ENCODE data around the gene NDRG3.

NDRG3 gene

DNA sequence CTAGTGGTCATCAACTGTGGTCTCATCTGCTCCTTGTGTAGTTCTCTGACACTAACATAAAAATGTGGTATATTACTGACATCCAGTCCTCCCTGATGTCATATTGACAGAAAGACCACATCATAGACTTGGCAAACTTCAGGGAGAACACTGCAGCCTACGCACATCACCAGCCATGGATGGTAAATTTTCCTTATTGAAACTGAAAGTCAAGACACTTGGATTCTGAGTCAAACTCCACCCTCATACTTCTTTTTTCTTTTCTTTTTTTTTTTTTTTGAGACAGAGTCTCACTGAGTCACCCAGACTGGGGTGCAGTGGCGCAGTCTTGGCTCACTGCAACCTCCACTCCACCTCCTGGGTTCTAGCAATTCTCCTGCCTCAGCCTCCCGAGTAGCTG, 25.4 kb downstream of the NDRG3 start:
- DNase-seq (ENCODE audit: low spot score): no peak
- Histone ChIP-seq H3K4me3 (ENCODE audit: low read length in 2 of 2) (no peak overlapping the region), H3K4me2 (ENCODE audit: insufficient read depth, low read length, poor library complexity, severe bottlenecking) (no peak overlapping the region), H3K27me3 (ENCODE audit: control insufficient read depth in 3 of 3, insufficient read depth in 3 of 3, low read depth in 1 of 3, low read length in 3 of 3) (no peaks in the 10 kb centered on the region), H3K4me1 (ENCODE audit: control insufficient read depth in 2 of 2, insufficient read depth in 1 of 2, low read depth in 1 of 2, low read length in 2 of 2) (no peaks in the 10 kb centered on the region), H3K9ac (ENCODE audit: low read depth, low read length, poor library complexity) (no peak overlapping the region), H3K79me1 (ENCODE audit: low read depth, low read length) (no peaks in the 10 kb centered on the region), H4K8ac (ENCODE audit: low read depth, low read length) (no peak overlapping the region), H3K27ac (replicated peaks; ENCODE audit: low read length) (no peak overlapping the region), H2BK120ac (ENCODE audit: low read depth, low read length) (no peak overlapping the region), H4K91ac (ENCODE audit: low read depth, low read length, poor library complexity) (no peak overlapping the region), H2BK15ac (ENCODE audit: low read length) (no peak overlapping the region), H3K18ac (ENCODE audit: low read length) (no peak overlapping the region), H2BK5ac (ENCODE audit: low read length) (no peak overlapping the region), H2AFZ (ENCODE audit: low read length) (no peak overlapping the region), H3K9me3 (replicated peaks in 1 of 2; ENCODE audit: control insufficient read depth in 2 of 2, insufficient read depth in 1 of 2, low read depth in 1 of 2, low read length in 2 of 2) (no peaks in the 10 kb centered on the region), H2AK5ac (ENCODE audit: low read depth, low read length) (no peak overlapping the region), H3K23ac (ENCODE audit: low read depth, low read length, poor library complexity) (no peak overlapping the region), H2BK12ac (ENCODE audit: low read length) (no peak overlapping the region), H3K36me3 (replicated peaks in 1 of 2; ENCODE audit: control insufficient read depth in 2 of 2, insufficient read depth in 2 of 2, low read length in 2 of 2) (peaks cover 0 to 8% of the 10 kb centered on the region in 2 donors), H3K4ac (ENCODE audit: low read length) (no peak overlapping the region), H3K14ac (ENCODE audit: low read length) (no peak overlapping the region)
- no CpG with 5 or more reads among the region's 3 CpGs for WGBS, 2 donors (ENCODE audit: extremely low coverage in 2 of 2, insufficient read length in 2 of 2, insufficient replicate concordance in 1 of 2)

DNA sequence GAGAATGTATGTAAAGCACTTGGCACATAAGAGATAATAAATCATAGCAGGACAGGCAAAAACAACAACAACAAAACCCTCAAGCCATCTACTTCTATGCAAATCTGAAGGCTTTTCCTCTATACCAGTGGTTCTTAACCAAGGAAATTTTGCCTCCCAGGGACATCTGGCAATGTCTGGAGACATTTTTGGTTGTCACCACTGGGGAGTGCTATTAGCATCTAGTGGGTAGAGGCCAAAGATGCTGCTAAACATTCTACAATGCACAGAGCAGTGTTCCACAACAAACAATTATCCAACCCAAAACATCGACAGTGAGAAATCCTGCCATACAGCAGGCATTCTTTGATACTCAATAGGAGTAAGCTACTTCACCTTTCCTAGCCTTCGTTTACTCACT, 28.2 kb downstream of the NDRG3 start:
- Histone ChIP-seq H3K18ac (ENCODE audit: low read length) (no peak overlapping the region), H3K4me2 (ENCODE audit: insufficient read depth, low read length, poor library complexity, severe bottlenecking) (no peak overlapping the region), H4K91ac (ENCODE audit: low read depth, low read length, poor library complexity) (no peak overlapping the region), H3K4ac (ENCODE audit: low read length) (no peak overlapping the region), H3K14ac (ENCODE audit: low read length) (no peak overlapping the region), H3K27me3 (ENCODE audit: control insufficient read depth in 3 of 3, insufficient read depth in 3 of 3, low read depth in 1 of 3, low read length in 3 of 3) (no peaks in the 10 kb centered on the region), H2AFZ (ENCODE audit: low read length) (no peak overlapping the region), H3K4me3 (ENCODE audit: low read length in 2 of 2) (no peak overlapping the region), H3K79me1 (ENCODE audit: low read depth, low read length) (no peaks in the 10 kb centered on the region), H3K23ac (ENCODE audit: low read depth, low read length, poor library complexity) (no peak overlapping the region), H2BK15ac (ENCODE audit: low read length) (no peak overlapping the region), H2AK5ac (ENCODE audit: low read depth, low read length) (no peak overlapping the region), H3K9ac (ENCODE audit: low read depth, low read length, poor library complexity) (no peak overlapping the region), H3K27ac (replicated peaks; ENCODE audit: low read length) (no peak overlapping the region), H2BK5ac (ENCODE audit: low read length) (no peak overlapping the region), H2BK120ac (ENCODE audit: low read depth, low read length) (no peak overlapping the region), H3K9me3 (replicated peaks in 1 of 2; ENCODE audit: control insufficient read depth in 2 of 2, insufficient read depth in 1 of 2, low read depth in 1 of 2, low read length in 2 of 2) (no peaks in the 10 kb centered on the region), H4K8ac (ENCODE audit: low read depth, low read length) (no peak overlapping the region), H3K36me3 (replicated peaks in 1 of 2; ENCODE audit: control insufficient read depth in 2 of 2, insufficient read depth in 2 of 2, low read length in 2 of 2) (peaks cover 0 to 8% of the 10 kb centered on the region in 2 donors), H2BK12ac (ENCODE audit: low read length) (no peak overlapping the region), H3K4me1 (ENCODE audit: control insufficient read depth in 2 of 2, insufficient read depth in 1 of 2, low read depth in 1 of 2, low read length in 2 of 2) (no peaks in the 10 kb centered on the region)
- no CpG with 5 or more reads among the region's 2 CpGs for WGBS, 2 donors (ENCODE audit: extremely low coverage in 2 of 2, insufficient read length in 2 of 2, insufficient replicate concordance in 1 of 2)
- no peak for DNase-seq (ENCODE audit: low spot score)

DNA sequence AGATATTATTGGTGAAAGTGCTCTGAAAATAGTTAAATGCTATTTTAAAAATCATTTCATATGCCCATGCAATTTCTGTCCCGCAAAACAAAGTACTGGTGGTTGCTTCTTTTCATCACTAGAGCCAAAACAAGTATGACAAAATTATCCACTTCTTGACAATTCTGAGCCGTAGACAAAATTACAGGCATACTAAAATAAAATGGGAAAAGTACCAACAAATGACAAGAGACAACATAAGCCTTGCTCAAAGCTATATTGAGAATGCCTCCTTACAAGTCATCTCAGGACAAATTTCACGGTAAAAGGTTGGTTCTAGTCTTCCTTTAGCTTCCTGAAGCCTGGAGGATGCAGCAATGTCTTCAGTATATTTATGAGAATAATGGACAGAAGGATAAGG, 28.9 kb downstream of the NDRG3 start:
- Histone ChIP-seq H4K8ac (ENCODE audit: low read depth, low read length) (no peak overlapping the region), H2AK5ac (ENCODE audit: low read depth, low read length) (no peak overlapping the region), H2BK12ac (ENCODE audit: low read length) (no peak overlapping the region), H3K14ac (ENCODE audit: low read length) (no peak overlapping the region), H3K9ac (ENCODE audit: low read depth, low read length, poor library complexity) (no peak overlapping the region), H3K4ac (ENCODE audit: low read length) (no peak overlapping the region), H3K4me3 (ENCODE audit: low read length in 2 of 2) (no peak overlapping the region), H4K91ac (ENCODE audit: low read depth, low read length, poor library complexity) (no peak overlapping the region), H2AFZ (ENCODE audit: low read length) (no peak overlapping the region), H2BK5ac (ENCODE audit: low read length) (no peak overlapping the region), H2BK120ac (ENCODE audit: low read depth, low read length) (no peak overlapping the region), H3K36me3 (replicated peaks in 1 of 2; ENCODE audit: control insufficient read depth in 2 of 2, insufficient read depth in 2 of 2, low read length in 2 of 2) (peaks cover 0 to 8% of the 10 kb centered on the region in 2 donors), H3K27me3 (ENCODE audit: control insufficient read depth in 3 of 3, insufficient read depth in 3 of 3, low read depth in 1 of 3, low read length in 3 of 3) (no peaks in the 10 kb centered on the region), H3K27ac (replicated peaks; ENCODE audit: low read length) (no peak overlapping the region), H3K23ac (ENCODE audit: low read depth, low read length, poor library complexity) (no peak overlapping the region), H3K18ac (ENCODE audit: low read length) (no peak overlapping the region), H3K4me2 (ENCODE audit: insufficient read depth, low read length, poor library complexity, severe bottlenecking) (no peak overlapping the region), H3K4me1 (ENCODE audit: control insufficient read depth in 2 of 2, insufficient read depth in 1 of 2, low read depth in 1 of 2, low read length in 2 of 2) (no peaks in the 10 kb centered on the region), H2BK15ac (ENCODE audit: low read length) (no peak overlapping the region), H3K9me3 (replicated peaks in 1 of 2; ENCODE audit: control insufficient read depth in 2 of 2, insufficient read depth in 1 of 2, low read depth in 1 of 2, low read length in 2 of 2) (no peaks in the 10 kb centered on the region), H3K79me1 (ENCODE audit: low read depth, low read length) (no peaks in the 10 kb centered on the region)
- no peak for DNase-seq (ENCODE audit: low spot score)
- no CpG with 5 or more reads among the region's 3 CpGs for WGBS, 2 donors (ENCODE audit: extremely low coverage in 2 of 2, insufficient read length in 2 of 2, insufficient replicate concordance in 1 of 2)

DNA sequence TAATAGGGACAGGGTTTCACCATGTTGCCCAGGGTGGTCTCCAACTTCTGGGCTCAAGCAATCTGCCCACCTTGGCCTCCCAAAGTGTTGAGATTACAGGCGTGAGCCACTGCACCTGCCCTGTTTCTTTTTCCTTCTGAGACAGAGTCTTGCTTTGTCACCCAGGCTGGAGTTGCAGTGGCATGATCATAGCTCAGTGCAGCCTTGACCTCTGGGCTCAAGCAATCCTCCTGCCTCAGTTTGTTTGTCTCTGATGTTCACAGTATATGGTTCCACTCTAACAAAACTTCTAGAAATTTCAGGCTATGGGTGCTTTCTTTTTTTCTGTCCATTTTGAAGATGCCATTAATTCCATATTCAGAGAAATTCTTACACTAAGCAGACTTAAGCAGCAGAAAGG, 33.1 kb downstream of the NDRG3 start:
- H3K4me2 ChIP-seq (ENCODE audit: insufficient read depth, low read length, poor library complexity, severe bottlenecking): no peak overlapping the region
- H3K14ac ChIP-seq (ENCODE audit: low read length): no peak overlapping the region
- H2AFZ ChIP-seq (ENCODE audit: low read length): no peak overlapping the region
- no peak overlapping the region for H2AK5ac ChIP-seq (ENCODE audit: low read depth, low read length)
- no peak overlapping the region for H2BK15ac ChIP-seq (ENCODE audit: low read length)
- no peaks in the 10 kb centered on the region for H3K27me3 ChIP-seq (ENCODE audit: control insufficient read depth in 3 of 3, insufficient read depth in 3 of 3, low read depth in 1 of 3, low read length in 3 of 3)
- H4K91ac ChIP-seq (ENCODE audit: low read depth, low read length, poor library complexity): no peak overlapping the region
- H3K9me3 ChIP-seq (replicated peaks in 1 of 2; ENCODE audit: control insufficient read depth in 2 of 2, insufficient read depth in 1 of 2, low read depth in 1 of 2, low read length in 2 of 2): no peaks in the 10 kb centered on the region
- H3K4ac ChIP-seq (ENCODE audit: low read length): no peak overlapping the region
- no peak overlapping the region for H2BK120ac ChIP-seq (ENCODE audit: low read depth, low read length)
- DNase-seq (ENCODE audit: low spot score): no peak
- no peak overlapping the region for H2BK12ac ChIP-seq (ENCODE audit: low read length)
- no peaks in the 10 kb centered on the region for H3K36me3 ChIP-seq (replicated peaks in 1 of 2; ENCODE audit: control insufficient read depth in 2 of 2, insufficient read depth in 2 of 2, low read length in 2 of 2)
- H3K79me1 ChIP-seq (ENCODE audit: low read depth, low read length): no peaks in the 10 kb centered on the region
- H2BK5ac ChIP-seq (ENCODE audit: low read length): no peak overlapping the region
- H3K23ac ChIP-seq (ENCODE audit: low read depth, low read length, poor library complexity): no peak overlapping the region
- WGBS, 2 donors (ENCODE audit: extremely low coverage in 2 of 2, insufficient read length in 2 of 2, insufficient replicate concordance in 1 of 2): no CpG with 5 or more reads among the region's 1 CpG
- no peak overlapping the region for H3K4me3 ChIP-seq (ENCODE audit: low read length in 2 of 2)
- H3K27ac ChIP-seq (replicated peaks; ENCODE audit: low read length): no peak overlapping the region
- no peak overlapping the region for H3K18ac ChIP-seq (ENCODE audit: low read length)
- no peaks in the 10 kb centered on the region for H3K4me1 ChIP-seq (ENCODE audit: control insufficient read depth in 2 of 2, insufficient read depth in 1 of 2, low read depth in 1 of 2, low read length in 2 of 2)
- H3K9ac ChIP-seq (ENCODE audit: low read depth, low read length, poor library complexity): no peak overlapping the region
- no peak overlapping the region for H4K8ac ChIP-seq (ENCODE audit: low read depth, low read length)
